Mesothelial cell of epicardium (in vitro differentiated cells): Measurements from ENCODE around the gene GAST. TPM values are rescaled to one million over a fixed set of nuclear protein-coding genes. Genes with fewer than 3 reads are reported as not detected.

Source experiments
- DNase-seq, 2 experiments: peaks; one replicate each; pipeline ENCODE4 v3.0.0; 2021; ENCODE audit warnings: low spot score in 2 of 2; ENCODE audit not compliant: unreplicated experiment in 2 of 2
- H3K27ac Mint-ChIP-seq: 2 replicates; pipeline ENCODE4 v1.8.0; 2021; ENCODE audit warnings: mixed read lengths
- H3K27me3 Mint-ChIP-seq: 2 replicates; pipeline ENCODE4 v1.8.0; 2021; ENCODE audit warnings: low read depth, mixed read lengths
- H3K36me3 Mint-ChIP-seq: 2 replicates; pipeline ENCODE4 v1.8.0; 2021; ENCODE audit warnings: mixed read lengths
- H3K4me1 Mint-ChIP-seq: 2 replicates; pipeline ENCODE4 v1.8.0; 2021; ENCODE audit warnings: mixed read lengths
- H3K4me3 Mint-ChIP-seq: 2 replicates; pipeline ENCODE4 v1.8.0; 2021; ENCODE audit warnings: mild to moderate bottlenecking, moderate library complexity, mixed read lengths
- H3K9me3 Mint-ChIP-seq: 2 replicates; pipeline ENCODE4 v1.8.0; 2021; ENCODE audit warnings: mixed read lengths
- total RNA-seq: library from RNA; stranded (reverse); gene quantifications from 3 replicates; pipeline ENCODE4 v1.2.1, GENCODE V29; 2021
- TF ChIP-seq, protein P1 (sequence below): fragments of 200-600 bp; sonication (generic); IDR thresholded peaks from one replicate; pipeline ENCODE4 v1.5.0; 2021; ENCODE audit warnings: antibody characterized with exemption; ENCODE audit not compliant: unreplicated experiment

GAST gene
- total RNA-seq, 1 donor from 2014 or later, result not detected

DNA sequence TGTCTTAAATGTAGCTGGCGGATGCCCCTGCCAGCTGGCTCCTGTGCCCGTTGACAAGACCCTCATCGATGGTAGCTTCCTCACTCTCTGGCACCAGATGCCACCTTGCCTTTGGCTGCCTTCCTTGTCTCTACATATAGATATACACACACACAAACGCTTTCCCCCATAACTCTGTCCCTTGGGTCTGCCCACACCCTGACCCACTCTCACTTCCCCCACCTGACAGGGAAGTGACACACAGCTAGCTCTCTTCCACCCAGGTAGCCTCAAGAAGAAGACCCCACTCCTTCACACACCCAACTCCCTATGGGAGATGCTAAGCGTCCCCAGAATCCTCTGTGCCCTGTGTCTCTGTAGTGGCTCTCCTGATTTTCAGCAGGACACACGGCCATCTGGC is 48.7 kb downstream of the GAST start:
- TF ChIP-seq, protein P1, sequence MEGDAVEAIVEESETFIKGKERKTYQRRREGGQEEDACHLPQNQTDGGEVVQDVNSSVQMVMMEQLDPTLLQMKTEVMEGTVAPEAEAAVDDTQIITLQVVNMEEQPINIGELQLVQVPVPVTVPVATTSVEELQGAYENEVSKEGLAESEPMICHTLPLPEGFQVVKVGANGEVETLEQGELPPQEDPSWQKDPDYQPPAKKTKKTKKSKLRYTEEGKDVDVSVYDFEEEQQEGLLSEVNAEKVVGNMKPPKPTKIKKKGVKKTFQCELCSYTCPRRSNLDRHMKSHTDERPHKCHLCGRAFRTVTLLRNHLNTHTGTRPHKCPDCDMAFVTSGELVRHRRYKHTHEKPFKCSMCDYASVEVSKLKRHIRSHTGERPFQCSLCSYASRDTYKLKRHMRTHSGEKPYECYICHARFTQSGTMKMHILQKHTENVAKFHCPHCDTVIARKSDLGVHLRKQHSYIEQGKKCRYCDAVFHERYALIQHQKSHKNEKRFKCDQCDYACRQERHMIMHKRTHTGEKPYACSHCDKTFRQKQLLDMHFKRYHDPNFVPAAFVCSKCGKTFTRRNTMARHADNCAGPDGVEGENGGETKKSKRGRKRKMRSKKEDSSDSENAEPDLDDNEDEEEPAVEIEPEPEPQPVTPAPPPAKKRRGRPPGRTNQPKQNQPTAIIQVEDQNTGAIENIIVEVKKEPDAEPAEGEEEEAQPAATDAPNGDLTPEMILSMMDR, result no peak
- Mint-ChIP-seq H3K27me3 (no peaks in the 10 kb centered on the region), H3K27ac (no peak overlapping the region), H3K9me3 (no peaks in the 10 kb centered on the region), H3K36me3 (peaks cover 55% of the 10 kb centered on the region), H3K4me3 (no peak overlapping the region), H3K4me1 (no peaks in the 10 kb centered on the region)
- no peak for DNase-seq

DNA sequence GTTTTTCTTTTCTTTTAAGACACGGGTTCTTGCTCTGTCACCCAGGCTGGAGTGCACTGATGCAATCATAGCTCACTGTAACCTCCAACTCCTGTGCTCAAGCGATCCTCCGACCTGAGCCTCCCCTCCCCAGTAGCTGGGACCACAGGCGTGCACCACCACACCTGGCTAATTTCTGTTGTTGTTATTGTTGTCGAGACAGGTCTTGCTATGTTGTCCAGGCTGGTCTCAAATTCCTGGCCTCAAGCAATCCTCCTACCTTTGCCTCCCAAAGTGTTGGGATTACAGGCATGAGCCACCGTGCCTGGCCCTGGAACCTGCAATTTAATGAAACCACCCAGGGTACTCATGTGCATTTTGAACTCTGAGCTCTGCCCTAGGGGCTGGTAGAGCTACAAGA is 50.3 kb downstream of the GAST start:
- Mint-ChIP-seq H3K27me3 (no peaks in the 10 kb centered on the region), H3K4me1 (no peaks in the 10 kb centered on the region), H3K27ac (no peak overlapping the region), H3K4me3 (no peak overlapping the region), H3K9me3 (no peaks in the 10 kb centered on the region), H3K36me3 (peaks cover 57% of the 10 kb centered on the region)
- TF ChIP-seq, protein P1, result no peak
- no peak for DNase-seq

DNA sequence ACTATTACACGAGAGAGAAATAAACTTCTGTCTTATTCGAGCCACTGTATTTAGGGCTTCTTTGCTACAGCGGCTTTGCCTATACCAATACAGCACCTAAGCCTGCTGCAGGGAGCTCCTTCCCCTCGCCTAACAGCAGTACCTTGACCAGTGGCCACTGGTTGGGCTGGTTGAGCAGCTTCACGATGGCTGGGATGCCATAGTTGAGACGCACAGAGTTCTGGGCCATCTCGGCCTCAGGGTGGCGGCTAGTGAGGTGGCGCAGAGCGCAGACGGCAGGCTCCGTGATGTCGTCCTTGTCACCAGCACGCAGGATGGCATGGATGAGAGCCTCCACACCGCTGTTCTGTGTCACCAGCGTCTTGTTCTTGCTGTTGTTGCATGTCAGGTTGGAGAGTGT is 50.7 kb downstream of the GAST start:
- Mint-ChIP-seq H3K4me1 (no peaks in the 10 kb centered on the region), H3K9me3 (no peaks in the 10 kb centered on the region), H3K4me3 (no peak overlapping the region), H3K36me3 (peaks cover 59% of the 10 kb centered on the region), H3K27me3 (no peaks in the 10 kb centered on the region), H3K27ac (no peak overlapping the region)
- TF ChIP-seq, protein P1, result no peak
- DNase-seq, result no peak

DNA sequence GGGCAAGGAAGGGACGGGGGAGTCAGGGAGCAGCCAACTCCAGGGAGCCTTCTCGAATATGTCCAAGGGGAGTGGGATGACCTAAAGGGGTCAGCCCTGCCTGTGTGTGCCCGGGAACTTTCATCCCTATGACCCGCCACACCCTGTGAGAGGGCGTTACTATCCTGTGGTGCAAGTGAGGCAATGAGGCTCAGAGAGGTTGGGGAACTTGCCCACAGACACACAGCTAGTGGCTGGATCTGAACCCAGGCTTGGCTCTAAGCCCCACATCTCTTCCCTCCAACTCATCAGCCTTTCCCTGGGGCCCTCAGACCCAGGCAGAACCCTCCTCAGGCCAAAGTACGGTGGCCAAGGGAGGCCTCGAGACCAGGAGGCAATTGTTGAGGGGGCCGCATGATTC is 51.2 kb downstream of the GAST start:
- peaks cover 57% of the 10 kb centered on the region for H3K36me3 Mint-ChIP-seq
- no peak for DNase-seq
- TF ChIP-seq, protein P1, result no peak
- H3K4me3 Mint-ChIP-seq, result no peak overlapping the region
- H3K4me1 Mint-ChIP-seq, result no peaks in the 10 kb centered on the region
- no peaks in the 10 kb centered on the region for H3K9me3 Mint-ChIP-seq
- H3K27me3 Mint-ChIP-seq, result no peaks in the 10 kb centered on the region
- H3K27ac Mint-ChIP-seq, result no peak overlapping the region

Other genes with a start within 250 kb of the GAST start
- gene KRT32, start 244.9 kb upstream of the GAST start, total RNA-seq, result not detected in 3 replicates
- gene KRT35, start 231.2 kb upstream of the GAST start, total RNA-seq, result not detected in 3 replicates
- gene KRT36, start 222.4 kb upstream of the GAST start, total RNA-seq, result not detected in 3 replicates
- gene KRT13, start 206.7 kb upstream of the GAST start, total RNA-seq, result 5.3 to 7.0 TPM (median 6.3 TPM) in 3 replicates
- gene KRT15, start 193.4 kb upstream of the GAST start, total RNA-seq, result 8.5 to 10.2 TPM (median 8.7 TPM) in 3 replicates
- 366 to 377 TPM (median 368 TPM) in 3 replicates for gene KRT19, start 184.0 kb upstream of the GAST start, total RNA-seq
- gene KRT9, start 140.3 kb upstream of the GAST start, total RNA-seq, result not detected in 3 replicates
- 0.45 TPM in 1 of 3 replicates, not detected in the others for gene KRT14, start 125.4 kb upstream of the GAST start, total RNA-seq
- 0.40 to 0.79 TPM (median 0.40 TPM) in 3 replicates for gene KRT16, start 99.6 kb upstream of the GAST start, total RNA-seq
- 221 to 238 TPM (median 232 TPM) in 3 replicates for gene KRT17, start 87.8 kb upstream of the GAST start, total RNA-seq
- 600 to 610 TPM (median 606 TPM) in 3 replicates for gene EIF1, start 23.4 kb upstream of the GAST start, total RNA-seq
- gene HAP1, start 22.3 kb downstream of the GAST start, total RNA-seq, result 0.44 to 0.66 TPM (median 0.45 TPM) in 3 replicates
- 202 to 207 TPM (median 205 TPM) in 3 replicates for gene JUP, start 74.4 kb downstream of the GAST start, total RNA-seq
- 61.0 to 62.0 TPM (median 62.0 TPM) in 3 replicates for gene P3H4, start 99.6 kb downstream of the GAST start, total RNA-seq
- 369 to 401 TPM (median 371 TPM) in 3 replicates for gene FKBP10, start 100.7 kb downstream of the GAST start, total RNA-seq
- 68.5 to 75.5 TPM (median 69.6 TPM) in 3 replicates for gene NT5C3B, start 123.9 kb downstream of the GAST start, total RNA-seq
- 0.16 to 0.27 TPM in 2 of 3 replicates, not detected in the other for gene KLHL10, start 125.5 kb downstream of the GAST start, total RNA-seq
- 21.4 to 22.1 TPM (median 21.9 TPM) in 3 replicates for gene KLHL11, start 153.1 kb downstream of the GAST start, total RNA-seq
- gene ACLY, start 206.6 kb downstream of the GAST start, total RNA-seq, result 126 to 133 TPM (median 130 TPM) in 3 replicates
- 1.3 to 2.1 TPM (median 1.7 TPM) in 3 replicates for gene ODAD4, start 218.3 kb downstream of the GAST start, total RNA-seq